Stimulated activated CD4-positive, alpha-beta T cell treated with anti-CD3 and anti-CD28 coated beads, Interleukin-2, amount 100 ng/mL, for 24 hours (primary cell): Measurements from ENCODE around the gene NBEA.

Experiments used
- DNase-seq, 2 donors: peaks; one replicate each; pipeline ENCODE4 v3.0.0-alpha.2; 2020

The NBEA gene

DNA sequence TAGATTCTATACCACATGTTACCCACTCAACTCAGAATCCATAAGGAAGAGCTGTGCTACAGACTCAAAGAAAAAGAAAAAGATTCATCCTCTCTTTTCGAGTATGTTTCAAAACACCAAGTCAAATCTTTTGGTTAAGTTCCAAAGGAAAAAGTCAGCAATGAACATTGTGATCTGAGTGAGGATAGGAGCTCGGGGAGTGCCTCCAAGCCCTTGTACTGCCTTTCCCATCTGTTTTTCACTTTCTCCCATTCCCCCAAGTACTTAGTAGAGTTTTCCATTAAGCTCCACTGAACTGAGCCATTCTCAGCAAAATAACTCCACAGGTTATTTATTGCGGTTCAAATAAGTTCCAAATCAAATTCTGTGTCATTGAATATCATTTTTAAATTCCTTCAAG, 582.1 kb downstream of the NBEA start:
- DNase-seq: no peak

DNA sequence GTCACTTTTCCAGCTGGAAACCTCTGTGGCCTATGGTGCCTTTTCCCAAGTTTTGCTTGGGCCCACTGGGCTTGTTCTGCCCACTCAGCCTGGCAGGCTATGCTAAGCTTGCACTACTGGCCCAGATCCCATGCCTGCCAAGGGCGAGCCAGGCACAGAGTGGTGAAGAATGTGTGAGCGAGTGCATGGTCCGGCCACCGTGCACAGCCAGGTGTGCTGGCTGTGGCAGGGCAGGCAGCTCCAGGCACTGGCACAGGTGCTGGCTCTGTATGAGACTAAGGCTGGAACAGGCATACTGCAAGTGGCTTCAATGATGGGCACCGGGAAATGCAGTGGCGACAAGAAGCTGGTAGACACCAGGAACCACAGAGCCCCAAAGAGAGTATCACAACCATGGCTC, 584.5 kb downstream of the NBEA start:
- no peak for DNase-seq

DNA sequence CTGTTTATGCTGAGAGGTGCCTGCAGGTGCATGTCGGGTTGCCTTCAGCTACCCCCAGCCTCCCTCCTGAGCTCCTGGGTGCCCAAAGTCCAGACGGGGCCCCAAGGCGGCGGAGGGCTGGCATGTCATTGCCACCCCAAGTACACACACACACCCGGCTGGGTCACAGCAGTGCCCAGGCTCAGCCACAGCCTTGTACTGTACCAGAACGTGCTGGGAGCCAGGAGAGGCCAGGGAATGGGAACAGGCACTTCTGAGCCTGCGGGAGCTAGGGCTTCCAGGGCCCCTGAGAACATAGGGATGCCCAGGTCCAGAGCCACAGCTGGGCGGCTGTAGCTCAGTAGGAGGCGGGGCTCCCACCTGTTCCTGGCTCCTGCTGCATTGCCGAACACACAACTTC, 585.4 kb downstream of the NBEA start:
- DNase-seq: no peak

DNA sequence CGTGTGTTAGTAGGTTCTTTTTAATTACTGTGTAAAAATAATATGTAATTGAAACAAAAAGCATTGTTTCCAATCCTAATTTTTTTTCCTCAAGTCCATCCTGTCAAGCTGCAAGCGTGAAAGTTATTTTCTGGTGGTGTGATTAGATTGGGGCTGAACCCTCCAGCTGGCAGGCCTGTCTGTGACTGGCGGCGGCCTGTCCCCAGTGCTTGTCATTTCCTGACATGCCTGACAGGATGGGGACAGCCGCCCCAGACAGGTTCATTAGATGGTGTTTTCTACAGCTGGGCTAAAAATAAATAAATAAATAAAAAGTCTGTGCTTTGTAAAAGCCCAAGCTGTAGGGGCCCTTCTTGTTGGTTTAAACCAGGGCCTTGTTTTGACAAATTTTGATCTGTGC, 588.1 kb downstream of the NBEA start:
- DNase-seq: no peak

DNA sequence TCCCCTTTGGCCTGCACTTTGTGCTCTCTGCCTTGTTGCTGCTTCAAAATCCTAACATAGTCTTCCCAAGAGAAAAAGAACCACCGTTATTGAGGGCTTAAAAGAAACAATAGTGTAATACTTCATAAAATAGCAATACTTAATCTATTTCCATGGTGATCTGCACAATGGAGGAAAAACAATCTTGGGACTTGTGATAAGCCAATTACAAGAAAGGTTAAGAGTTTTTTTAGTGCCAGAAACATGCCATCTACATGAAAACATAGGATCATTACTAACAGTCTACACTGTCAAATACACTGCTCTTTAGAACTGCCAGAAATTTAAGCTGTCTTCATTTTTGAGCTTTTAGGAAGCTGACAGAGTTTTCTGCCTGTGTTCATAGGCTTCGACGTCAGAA, 588.5 kb downstream of the NBEA start:
- no peak for DNase-seq

DNA sequence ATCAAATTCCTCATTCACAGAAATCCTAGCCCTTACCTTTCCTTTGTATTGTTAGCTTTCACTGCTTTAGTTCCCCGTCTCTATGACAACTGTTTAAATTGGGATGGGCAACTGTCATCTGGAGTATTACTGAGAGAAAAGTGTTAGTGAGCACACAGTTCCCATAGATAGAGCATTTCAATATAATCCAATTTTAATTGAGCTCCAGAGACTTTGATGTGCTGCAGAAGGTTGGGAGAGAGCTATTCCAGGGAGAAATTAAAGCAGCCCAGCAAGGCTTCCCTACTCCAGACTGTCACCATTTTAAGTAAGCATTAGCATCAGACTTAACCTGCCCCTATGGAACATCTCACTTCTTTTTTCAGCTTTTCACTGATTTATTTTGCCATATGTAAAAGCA, 589.5 kb downstream of the NBEA start:
- no peak for DNase-seq

DNA sequence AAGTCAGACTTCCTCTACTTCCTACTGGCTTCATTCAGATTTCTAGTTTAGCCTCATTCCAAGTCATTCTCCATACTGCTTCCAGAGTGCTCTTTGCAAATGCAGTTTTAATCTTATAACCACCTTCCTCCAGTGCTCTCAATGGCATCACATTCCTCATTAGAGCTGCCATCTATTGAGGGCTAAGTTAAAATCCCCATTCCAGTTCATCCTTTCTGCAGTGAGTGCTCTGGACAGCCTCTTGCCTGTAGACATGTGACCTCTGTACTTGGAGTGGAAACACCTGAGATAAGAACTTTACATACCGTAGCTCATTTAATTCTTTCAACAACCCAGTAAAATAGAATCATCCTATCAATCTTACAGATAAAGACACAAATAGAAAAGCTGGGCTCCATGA, 592.3 kb downstream of the NBEA start:
- no peak for DNase-seq

DNA sequence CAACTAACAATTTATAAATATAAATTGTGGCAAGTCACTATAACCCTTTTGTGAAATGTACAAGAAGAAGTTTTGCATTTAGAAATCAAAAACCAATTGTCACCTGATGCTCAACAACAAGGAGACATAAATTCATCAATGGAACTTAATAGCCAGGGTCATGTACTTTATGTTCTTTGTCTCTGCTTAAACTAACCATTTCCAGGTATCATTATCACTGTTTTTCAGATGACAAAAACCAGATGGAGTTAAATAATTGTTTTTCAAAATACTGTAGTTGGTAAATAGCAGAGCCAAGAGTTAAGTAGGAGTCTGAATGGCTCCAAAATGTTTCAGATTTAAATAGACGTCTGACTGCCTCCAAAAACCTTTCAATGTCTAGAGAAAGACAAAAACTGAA, 606.7 kb downstream of the NBEA start:
- DNase-seq: no peak

DNA sequence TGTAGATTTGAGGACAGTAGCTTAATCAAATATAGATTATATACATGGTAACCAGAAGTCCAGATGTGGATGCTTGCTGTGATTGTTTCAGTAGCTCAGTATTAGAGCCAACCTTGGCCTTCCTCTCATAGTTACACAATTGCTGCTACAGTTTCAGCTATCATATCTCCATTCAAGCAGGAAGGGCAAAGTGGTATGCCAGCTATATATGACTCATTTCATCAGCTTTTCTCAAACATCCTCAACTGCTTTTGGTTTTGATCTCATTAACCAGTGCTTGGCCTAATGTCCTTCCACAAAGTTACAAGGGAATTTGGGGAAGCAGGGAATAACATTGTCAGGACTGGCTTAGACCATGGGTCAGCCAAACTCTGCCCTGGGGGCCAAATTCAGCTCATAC, 607.4 kb downstream of the NBEA start:
- DNase-seq: no peak

DNA sequence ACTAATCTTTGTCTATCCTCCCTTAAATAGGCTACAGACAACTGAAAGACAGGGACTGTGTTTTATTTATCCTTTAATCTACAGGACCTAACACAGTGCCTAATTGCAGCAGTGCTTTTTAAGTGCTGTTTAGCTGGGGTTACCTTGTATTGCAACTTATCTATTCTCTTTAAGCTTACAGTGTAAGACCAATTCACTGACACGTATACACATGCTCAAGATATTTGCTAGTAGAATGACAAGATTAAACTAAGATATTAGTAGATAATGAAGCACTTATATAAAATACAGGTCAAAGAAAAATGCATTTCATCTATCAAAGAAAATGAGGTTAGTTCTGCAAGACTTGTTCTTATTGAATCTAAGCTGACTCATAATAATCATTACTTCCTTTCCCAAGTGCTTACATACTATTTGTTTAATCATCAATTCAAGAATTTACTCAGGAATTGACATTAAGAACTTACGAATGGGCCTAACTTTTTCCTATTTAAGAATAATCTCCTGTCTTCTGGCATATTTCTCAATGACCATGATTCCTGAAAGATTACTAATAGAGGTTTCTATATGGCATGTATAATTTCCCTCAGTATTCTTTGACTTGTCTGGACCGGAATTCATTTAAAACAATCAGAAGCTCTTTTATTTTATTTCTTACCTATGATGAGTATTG, 610.2 kb downstream of the NBEA start:
- DNase-seq: no peak

DNA sequence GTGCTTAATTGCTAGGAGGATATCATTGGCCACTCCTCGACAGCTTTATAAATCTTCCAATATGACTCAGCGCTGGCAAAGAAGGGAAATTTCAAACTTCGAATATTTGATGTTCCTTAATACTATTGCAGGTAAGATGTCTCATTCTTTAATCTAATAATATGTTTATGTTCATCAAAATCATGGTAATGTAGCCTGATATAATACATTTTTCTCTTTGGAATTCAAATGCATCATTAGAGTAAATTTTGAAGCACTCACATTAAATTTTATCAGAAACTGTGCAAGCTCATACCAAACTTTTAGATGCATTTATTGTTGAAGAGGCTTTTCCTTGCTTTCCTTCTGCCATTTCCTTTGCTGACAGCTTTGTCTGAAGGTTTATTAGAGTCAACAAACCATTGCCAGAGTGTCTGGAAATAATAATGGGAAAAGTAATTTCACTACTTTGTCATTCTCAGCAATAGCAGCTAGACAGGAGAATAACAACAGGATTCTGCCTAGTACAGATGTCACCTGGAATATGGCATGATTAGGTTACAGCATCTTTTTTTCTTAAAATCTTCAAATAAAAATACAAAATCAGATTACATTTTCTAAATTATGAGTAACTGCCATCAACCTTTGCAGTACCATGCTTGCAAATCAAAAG, 613.0 kb downstream of the NBEA start:
- no peak for DNase-seq

DNA sequence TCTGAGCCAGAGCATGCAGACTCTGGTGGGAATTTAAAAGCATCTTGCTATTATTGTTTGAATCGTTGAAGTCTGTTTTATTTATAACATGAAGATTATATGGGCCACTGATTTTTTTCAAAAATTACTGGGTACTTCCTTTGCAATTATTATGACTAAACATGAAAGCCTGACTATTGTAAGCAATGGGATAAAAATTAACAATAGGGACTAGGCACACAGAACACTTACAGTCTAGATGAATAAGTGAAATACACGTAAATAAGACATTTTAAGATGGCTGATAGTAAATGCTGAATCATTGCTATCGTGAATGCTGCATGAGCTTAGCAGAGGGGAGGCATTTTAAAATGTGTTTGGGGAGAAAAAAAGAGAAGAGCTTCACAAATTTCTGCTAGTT, 615.4 kb downstream of the NBEA start:
- no peak for DNase-seq

DNA sequence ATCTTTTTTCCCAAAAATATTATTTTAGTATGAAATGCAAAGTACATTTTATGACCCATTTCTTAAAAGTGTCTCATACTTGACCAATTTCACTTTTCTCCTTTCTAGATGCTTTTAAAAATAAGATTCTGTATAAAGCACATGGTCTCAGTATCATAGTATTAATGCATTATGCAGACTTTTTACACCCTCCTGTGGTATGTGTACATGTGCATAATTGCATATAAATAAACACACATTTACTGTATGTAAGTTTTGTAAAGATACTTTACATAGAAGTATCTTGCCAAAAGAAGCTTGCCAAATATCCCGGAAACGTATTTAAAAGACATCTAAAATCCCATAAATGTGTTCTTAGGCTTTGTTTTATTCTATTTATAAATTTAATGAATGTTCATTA, 619.5 kb downstream of the NBEA start:
- no peak for DNase-seq

DNA sequence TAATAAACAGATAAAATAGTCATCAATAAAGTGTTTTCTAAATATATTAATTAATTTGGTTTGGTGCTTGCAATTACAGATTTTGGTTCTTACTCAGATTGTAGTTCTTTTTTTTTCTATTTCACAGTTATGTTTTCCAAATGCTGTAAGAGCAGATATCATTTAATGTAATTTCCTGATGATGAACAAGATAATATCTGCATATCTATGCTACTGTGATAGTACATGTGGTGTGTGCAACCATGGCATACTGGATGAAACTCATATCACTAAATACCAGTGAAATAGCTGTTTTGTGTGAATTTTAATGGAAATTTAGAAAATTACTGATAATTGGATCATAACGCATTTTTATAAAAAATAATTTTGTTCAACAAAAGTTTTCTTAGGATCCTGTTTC, 623.2 kb downstream of the NBEA start:
- DNase-seq: no peak

DNA sequence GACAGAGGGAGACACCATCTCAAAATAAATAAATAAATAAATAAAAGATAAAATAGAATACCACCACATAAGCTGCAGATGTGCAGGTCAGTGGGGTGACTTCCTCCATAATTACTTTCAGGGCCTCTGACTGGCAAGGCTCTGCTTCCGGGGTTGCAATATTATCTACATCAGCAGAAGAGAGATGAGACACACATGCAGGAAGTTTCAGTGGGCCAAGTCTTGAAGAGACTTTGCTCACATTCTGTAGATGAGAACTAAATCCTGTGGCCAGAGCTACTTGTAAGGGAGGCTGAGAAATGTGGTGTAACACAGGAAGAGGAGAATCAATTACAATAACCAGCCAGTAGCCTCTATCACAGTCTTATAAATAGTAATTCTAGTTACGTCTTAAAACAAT, 624.3 kb downstream of the NBEA start:
- no peak for DNase-seq

DNA sequence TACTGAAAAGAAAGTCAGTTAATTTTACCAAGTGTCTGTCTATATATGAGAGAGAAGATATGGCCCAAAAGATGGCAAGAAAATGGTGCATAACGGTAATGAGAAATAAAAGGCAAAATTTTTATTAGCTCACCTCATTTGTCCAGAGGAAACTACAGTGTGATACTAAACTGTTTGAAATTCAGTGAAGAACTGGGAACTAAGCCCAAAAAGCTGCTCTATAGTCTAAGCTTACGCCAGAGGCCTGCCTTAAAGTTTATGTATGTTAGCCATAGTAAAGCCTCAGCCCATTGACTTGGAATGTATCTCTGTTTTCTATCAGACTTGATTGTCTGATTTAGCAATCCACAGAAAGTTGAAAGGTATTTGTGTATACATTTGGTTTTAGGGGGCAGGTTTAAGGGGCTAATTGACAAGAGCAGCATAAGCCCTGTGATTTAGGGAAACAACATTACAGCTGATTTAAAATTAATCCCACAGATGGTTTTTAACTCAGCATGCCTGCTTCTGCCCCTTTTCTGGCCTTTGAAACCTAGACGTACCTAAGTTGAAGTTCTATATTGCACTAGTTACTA, 625.4 kb downstream of the NBEA start:
- no peak for DNase-seq

DNA sequence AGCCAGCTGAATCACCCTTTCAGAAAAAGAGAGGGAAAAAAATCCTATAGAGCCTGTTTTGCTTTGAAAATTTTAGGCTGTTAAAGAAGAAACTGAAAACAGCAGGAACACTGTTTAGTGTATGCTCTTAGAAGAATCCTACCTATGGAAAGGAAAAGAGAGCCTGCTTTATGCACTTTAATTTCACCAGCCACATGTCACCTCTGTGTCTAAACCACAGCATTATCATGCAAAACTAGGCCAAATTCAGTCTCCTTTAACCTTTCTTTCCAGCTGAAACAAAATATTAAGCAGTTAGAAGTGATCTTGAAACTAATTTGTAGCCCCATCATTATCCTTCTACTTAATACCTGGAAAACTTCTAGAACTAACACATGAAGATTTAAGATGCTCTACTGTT, 631.6 kb downstream of the NBEA start:
- no peak for DNase-seq

DNA sequence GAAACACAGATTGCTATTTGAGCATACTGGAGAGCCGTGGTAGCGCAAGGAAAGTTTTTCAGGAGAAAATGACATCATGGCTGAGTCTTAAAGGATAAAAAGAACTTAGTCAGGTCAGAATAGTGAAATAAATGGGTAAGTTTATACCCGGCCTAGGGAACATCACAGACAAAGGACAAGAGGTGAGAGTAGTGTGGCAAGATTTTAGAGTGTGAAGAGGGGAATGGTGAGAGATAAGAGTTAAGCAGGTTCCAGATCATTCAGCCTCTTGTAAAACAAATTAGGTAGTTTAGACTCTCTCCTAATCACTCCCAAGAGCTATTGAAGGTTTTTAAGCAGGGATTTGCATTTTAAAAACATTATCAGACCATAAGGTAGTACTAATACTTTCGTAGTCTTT, 650.4 kb downstream of the NBEA start:
- DNase-seq: no peak

DNA sequence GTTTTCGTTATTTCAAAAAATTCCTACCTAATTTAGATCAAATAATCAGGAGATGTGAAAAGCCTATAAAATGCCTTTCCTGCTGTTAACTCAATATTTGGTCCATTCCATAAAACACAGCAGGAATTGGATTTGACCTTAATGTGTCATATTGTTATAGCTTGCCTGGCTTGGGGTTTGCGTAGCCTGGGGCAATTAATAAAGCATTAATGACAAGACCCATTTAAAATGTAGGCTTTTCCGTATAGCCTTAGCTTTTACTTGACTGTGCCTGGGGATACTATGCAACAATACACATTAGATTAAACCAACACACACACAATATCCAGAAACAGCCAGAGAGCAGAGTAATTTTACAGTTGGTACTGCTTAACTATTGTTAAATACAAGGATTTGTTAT, 651.6 kb downstream of the NBEA start:
- DNase-seq: no peak

DNA sequence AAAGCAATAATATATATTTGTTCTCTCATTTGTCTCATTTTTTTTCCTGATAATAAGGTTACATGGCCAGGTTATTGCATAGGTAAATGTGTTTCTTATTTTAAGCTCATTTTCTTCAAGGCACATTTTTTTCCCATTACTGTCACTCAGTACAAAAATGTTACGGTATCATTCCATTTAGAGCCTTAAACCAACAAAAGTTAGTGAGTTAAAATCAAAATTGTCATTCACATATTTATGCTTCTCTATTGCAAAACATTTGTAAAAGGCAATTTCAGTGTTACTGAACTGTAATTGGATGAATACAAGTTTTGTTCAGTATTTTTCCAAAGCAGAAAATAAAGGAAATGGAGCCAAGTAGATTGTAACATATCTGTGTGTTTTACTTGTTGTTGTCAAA, 652.0 kb downstream of the NBEA start:
- no peak for DNase-seq

DNA sequence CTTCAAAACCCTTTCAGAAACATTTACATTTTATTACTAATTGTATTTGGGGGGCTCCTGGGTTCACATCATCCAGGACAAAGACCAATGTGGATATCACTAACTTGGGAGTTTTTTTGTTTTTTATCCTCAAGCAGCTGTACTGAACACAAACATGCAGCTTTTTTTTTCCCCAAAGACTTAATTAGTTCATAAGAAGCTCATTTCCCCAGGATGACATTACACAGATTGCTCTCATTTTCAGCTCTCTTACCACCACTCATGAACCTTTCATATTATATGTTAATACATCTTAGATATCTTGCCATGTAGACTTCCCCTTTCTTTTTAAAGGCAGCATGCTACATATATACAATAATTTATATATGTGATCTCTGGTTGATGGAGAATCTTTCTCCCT, 653.1 kb downstream of the NBEA start:
- DNase-seq: no peak

DNA sequence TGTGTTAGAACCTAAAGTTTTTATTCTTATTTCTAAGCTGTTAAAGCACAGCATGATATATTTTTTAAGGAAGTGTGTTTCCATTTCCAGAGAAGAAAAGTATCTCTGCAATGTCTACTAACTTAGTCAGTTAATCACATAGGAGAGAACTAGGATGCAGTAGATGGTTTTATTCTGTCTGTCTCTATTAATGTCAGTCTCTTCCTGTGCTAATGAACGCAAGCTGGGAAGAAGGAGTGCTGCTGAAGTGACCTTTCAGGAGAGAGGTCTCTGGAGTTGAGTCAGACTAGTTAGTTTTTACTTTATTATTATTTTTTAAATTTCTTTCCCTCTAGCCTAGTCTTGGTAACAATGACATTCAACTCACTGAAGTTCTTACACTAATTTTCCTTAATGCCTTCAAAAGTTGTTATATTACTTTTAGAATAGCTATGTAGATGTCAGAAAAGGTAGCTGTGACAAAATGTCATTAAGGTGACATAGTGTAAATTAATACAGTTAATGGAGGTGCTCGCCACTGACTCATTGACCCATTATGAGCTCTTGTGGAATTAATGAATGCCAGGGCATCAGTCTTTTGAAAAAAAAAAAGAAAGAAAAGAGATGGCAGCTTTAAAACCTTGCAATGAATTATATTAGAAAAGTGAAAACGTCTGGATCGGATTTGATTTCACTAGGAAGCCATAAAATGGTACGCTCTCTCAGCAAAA, 654.4 kb downstream of the NBEA start:
- no peak for DNase-seq

DNA sequence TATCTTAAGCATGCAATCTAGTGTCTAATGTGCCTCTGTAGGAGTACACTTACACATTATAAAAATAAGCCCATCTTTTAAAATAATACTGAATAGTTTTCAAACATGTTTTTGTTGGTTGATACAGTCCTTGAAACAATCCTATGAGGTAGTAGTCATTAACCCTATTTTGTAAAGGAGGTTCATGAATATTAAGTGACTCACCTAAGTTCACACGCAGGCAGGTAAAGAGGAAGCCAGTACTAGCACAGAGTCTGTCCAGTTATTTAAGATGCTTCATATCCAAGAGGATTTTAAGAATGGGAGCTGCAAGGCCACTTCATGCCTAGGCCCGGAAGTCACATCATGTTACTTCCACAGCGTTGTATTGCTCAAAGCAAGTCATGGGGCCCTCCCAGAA, 655.4 kb downstream of the NBEA start:
- no peak for DNase-seq

DNA sequence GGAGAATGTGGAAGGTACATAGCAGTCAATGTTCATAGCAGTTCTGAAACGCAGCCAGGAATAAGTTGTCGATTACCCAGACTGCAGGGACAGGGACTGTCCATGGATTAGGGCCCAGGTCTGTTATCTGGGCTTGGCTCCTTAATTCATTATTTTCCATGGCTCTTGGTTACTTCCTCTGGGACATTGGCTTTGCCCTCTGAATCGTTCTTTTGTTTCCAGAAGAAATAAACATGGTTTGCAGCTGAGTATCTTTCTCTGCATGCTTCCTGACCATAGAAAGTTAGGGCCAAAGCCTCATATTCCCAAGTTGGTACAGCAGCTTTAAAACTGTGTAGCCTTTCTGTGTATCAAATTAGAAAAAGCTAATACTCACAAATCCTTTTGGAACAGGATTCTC, 656.2 kb downstream of the NBEA start:
- no peak for DNase-seq
